Retinal pigment epithelial cell (primary cell): Measurements from ENCODE around the gene NEDD4L.

Experiments used
- DNase-seq: peaks from one replicate; pipeline ENCODE4 v3.0.0-alpha.2; 2010; ENCODE audit warnings: low read depth
- H3K4me3 ChIP-seq: 2 replicates; pipeline ENCODE4 v1.5.1; 2011; ENCODE audit warnings: mild to moderate bottlenecking, low read length, control low read depth, moderate library complexity
- CTCF ChIP-seq: conservative IDR thresholded peaks from 2 replicates; pipeline ENCODE4 v1.5.1; 2011; ENCODE audit warnings: low read depth, low read length, control low read depth, inconsistent platforms

NEDD4L gene

GRCh38 chr18:58161659-58162058 is 117.6 kb downstream of the NEDD4L start:
- no peak for DNase-seq
- TF ChIP-seq CTCF: no peak
- H3K4me3 ChIP-seq: no peak overlapping the region

- DNase-seq: no peak
- H3K4me3 ChIP-seq: no peak overlapping the region
- no peak for TF ChIP-seq CTCF
Measured at GRCh38 chr18:58162127-58162526, 118.1 kb downstream of the NEDD4L start.

GRCh38 chr18:58163004-58163590 is 119.1 kb downstream of the NEDD4L start:
- H3K4me3 ChIP-seq: no peak overlapping the region
- DNase-seq: no peak
- no peak for TF ChIP-seq CTCF

GRCh38 chr18:58166278-58166844 is 122.3 kb downstream of the NEDD4L start:
- DNase-seq: no peak
- no peak for TF ChIP-seq CTCF
- no peak overlapping the region for H3K4me3 ChIP-seq

- no peak for TF ChIP-seq CTCF
- no peak overlapping the region for H3K4me3 ChIP-seq
- DNase-seq: no peak
Measured at GRCh38 chr18:58167073-58167472, 123.0 kb downstream of the NEDD4L start.

GRCh38 chr18:58168221-58168620 is 124.2 kb downstream of the NEDD4L start:
- H3K4me3 ChIP-seq: no peak overlapping the region
- no peak for TF ChIP-seq CTCF
- DNase-seq: no peak

GRCh38 chr18:58168993-58169392 is 125.0 kb downstream of the NEDD4L start:
- no peak for TF ChIP-seq CTCF
- no peak overlapping the region for H3K4me3 ChIP-seq
- no peak for DNase-seq
